ENCODE results near the gene PTPMT1. TPM values are rescaled to one million over a fixed set of nuclear protein-coding genes. Genes with fewer than 3 reads are reported as not detected.

PTPMT1 gene
- total RNA-seq, 2 donors from 2014 or later, result 52.4 TPM

DNA sequence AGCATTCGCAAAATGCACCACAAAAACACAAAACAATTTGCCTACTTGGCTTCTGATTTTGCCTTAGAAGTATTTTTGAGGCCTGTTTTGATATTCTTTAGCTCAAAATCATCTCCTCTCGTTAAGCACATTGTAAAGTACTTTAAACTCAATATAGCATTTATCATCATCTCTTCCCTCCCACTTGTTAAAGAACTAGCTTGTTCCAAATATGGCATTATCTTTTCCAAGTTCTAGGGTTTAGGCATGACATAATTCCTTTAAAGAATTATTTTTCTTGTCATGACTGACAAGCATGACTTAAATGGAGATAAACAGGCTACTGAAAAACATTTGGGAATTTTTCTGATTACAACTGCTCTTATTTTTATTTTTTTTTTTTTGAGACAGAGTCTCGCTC lies 33.7 kb upstream of the PTPMT1 start:
- Histone ChIP-seq H3K36me3 (replicated peaks in 1 of 2; ENCODE audit: insufficient read depth in 1 of 2, low read depth in 2 of 2) (no peaks in the 10 kb centered on the region), H3K27me3 (no peaks in the 10 kb centered on the region), H3K27ac (no peak overlapping the region), H3K4me3 (no peak overlapping the region), H3K9me3 (no peaks in the 10 kb centered on the region), H3K4me1 (peaks cover 9% of the 10 kb centered on the region)
- ATAC-seq, result no peak
- TF ChIP-seq, protein P1, sequence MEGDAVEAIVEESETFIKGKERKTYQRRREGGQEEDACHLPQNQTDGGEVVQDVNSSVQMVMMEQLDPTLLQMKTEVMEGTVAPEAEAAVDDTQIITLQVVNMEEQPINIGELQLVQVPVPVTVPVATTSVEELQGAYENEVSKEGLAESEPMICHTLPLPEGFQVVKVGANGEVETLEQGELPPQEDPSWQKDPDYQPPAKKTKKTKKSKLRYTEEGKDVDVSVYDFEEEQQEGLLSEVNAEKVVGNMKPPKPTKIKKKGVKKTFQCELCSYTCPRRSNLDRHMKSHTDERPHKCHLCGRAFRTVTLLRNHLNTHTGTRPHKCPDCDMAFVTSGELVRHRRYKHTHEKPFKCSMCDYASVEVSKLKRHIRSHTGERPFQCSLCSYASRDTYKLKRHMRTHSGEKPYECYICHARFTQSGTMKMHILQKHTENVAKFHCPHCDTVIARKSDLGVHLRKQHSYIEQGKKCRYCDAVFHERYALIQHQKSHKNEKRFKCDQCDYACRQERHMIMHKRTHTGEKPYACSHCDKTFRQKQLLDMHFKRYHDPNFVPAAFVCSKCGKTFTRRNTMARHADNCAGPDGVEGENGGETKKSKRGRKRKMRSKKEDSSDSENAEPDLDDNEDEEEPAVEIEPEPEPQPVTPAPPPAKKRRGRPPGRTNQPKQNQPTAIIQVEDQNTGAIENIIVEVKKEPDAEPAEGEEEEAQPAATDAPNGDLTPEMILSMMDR (IDR thresholded peaks at IDR 0.05), result no peak
- TF ChIP-seq POLR2A (IDR thresholded peaks at IDR 0.05), result no peak
- WGBS, 2 donors, result 76 to 79% methylated on average over 3 of the region's 3 CpGs
- DNase-seq, result no peak
- intact Hi-C loops (cut with DNase I), result no loop called here

- no peaks in the 10 kb centered on the region for H3K9me3 ChIP-seq
- H3K36me3 ChIP-seq (replicated peaks in 1 of 2; ENCODE audit: insufficient read depth in 1 of 2, low read depth in 2 of 2), result no peaks in the 10 kb centered on the region
- H3K4me1 ChIP-seq, result peaks cover 9% of the 10 kb centered on the region
- TF ChIP-seq, protein P1 (IDR thresholded peaks at IDR 0.05), result no peak
- H3K4me3 ChIP-seq, result no peak overlapping the region
- intact Hi-C loops (cut with DNase I), result no loop called here
- no peaks in the 10 kb centered on the region for H3K27me3 ChIP-seq
- 87 to 96% methylated on average over 2 of the region's 2 CpGs for WGBS, 2 donors
- ATAC-seq (no peak), DNase-seq (no peak)
- no peak overlapping the region for H3K27ac ChIP-seq
Observed at GRCh38 chr11:47532597-47533213, 32.7 kb upstream of the PTPMT1 start.

GRCh38 chr11:47533690-47534151 lies 31.7 kb upstream of the PTPMT1 start:
- Histone ChIP-seq H3K27me3 (no peaks in the 10 kb centered on the region), H3K9me3 (no peaks in the 10 kb centered on the region), H3K36me3 (replicated peaks in 1 of 2; ENCODE audit: insufficient read depth in 1 of 2, low read depth in 2 of 2) (no peaks in the 10 kb centered on the region), H3K4me1 (peaks cover 12% of the 10 kb centered on the region), H3K4me3 (no peak overlapping the region), H3K27ac (no peak overlapping the region)
- TF ChIP-seq POLR2A (IDR thresholded peaks at IDR 0.05), result no peak
- WGBS, 2 donors, result 92 to 93% methylated on average over 2 of the region's 2 CpGs
- intact Hi-C loops (cut with DNase I), result no loop called here
- no peak for DNase-seq
- ATAC-seq, result no peak

GRCh38 chr11:47534704-47535251 lies 30.6 kb upstream of the PTPMT1 start:
- no peak for ATAC-seq
- peaks cover 21% of the 10 kb centered on the region for H3K4me1 ChIP-seq
- no peaks in the 10 kb centered on the region for H3K36me3 ChIP-seq (replicated peaks in 1 of 2; ENCODE audit: insufficient read depth in 1 of 2, low read depth in 2 of 2)
- intact Hi-C loops (cut with DNase I), result no loop called here
- TF ChIP-seq POLR2A (IDR thresholded peaks at IDR 0.05), result no peak
- TF ChIP-seq, protein P1 (IDR thresholded peaks at IDR 0.05), result no peak
- no peaks in the 10 kb centered on the region for H3K9me3 ChIP-seq
- H3K27me3 ChIP-seq, result no peaks in the 10 kb centered on the region
- 88 to 90% methylated on average over 4 of the region's 4 CpGs for WGBS, 2 donors
- H3K4me3 ChIP-seq, result no peak overlapping the region
- H3K27ac ChIP-seq, result no peak overlapping the region
- DNase-seq, result no peak

GRCh38 chr11:47536915-47537314 lies 28.5 kb upstream of the PTPMT1 start:
- no peaks in the 10 kb centered on the region for H3K36me3 ChIP-seq (replicated peaks in 1 of 2; ENCODE audit: insufficient read depth in 1 of 2, low read depth in 2 of 2)
- WGBS, 2 donors, result 78 to 86% methylated on average over 3 of the region's 3 CpGs
- TF ChIP-seq POLR2A (IDR thresholded peaks at IDR 0.05), result no peak
- TF ChIP-seq, protein P1 (IDR thresholded peaks at IDR 0.05), result no peak
- H3K4me3 ChIP-seq, result no peak overlapping the region
- no peak for DNase-seq
- no peaks in the 10 kb centered on the region for H3K9me3 ChIP-seq
- intact Hi-C loops (cut with DNase I), result no loop called here
- H3K4me1 ChIP-seq, result peaks cover 37% of the 10 kb centered on the region
- ATAC-seq, result no peak
- no peaks in the 10 kb centered on the region for H3K27me3 ChIP-seq
- no peak overlapping the region for H3K27ac ChIP-seq

All from body of pancreas (tissue), 4 donors.